ENCODE results near the gene HIBCH.

Gene HIBCH

DNA sequence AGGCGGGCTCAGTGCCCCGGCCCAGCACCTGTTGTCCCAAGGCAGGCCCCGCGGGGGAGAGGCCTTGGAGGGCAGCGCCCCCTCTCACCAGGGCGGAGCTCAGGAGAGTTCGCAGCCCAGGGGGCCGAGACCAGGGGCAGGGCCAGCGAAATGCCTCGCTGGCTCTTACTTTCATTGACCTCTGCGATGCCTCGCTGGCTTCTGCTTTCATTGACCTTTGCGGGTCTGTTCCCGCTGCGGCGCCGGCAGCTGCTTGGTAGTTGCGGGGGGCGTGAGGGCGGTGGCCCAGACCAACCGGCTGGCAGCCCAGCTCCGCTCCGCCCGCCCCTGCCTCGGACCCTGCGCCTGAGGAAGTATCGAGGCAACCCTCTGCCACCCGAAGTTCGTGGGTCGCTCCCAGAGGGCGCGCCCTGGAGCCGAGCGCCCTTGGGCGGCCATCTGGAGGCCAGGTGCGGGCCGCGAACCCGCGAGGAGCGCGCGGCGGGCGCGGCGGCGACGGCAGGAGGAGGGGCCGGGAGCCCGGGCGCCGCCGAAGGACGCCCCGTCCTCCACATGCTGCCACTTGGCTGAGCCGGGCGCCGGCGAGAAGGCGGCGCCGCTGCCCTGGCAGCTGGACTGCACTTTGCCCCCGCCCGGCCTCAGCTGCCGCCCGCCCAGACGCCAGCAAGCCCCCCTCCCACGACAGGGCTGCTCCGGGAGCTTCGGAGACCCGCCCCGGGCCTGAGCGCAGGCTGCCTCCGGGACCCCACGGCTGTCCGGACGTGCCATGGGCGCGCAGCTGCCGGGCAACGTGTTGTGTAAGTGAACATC lies 139.1 kb downstream of the HIBCH start:
- TF ChIP-seq RAD21 (IDR thresholded peaks at IDR 0.05; ENCODE audit: low read depth) (no peak), NFIC (IDR thresholded peaks at IDR 0.05) (no peak), TCF12 (IDR thresholded peaks at IDR 0.05; ENCODE audit: low read depth) (peak; percentile 9; the same call in 1 of the 2 replicates), YY1 (IDR thresholded peaks at IDR 0.05; ENCODE audit: low read depth) (peak; percentile 21; the same call in 1 of the 2 replicates), TAF1 (IDR thresholded peaks at IDR 0.05; ENCODE audit: low read depth) (0 out of 2 replicates have a peak, but pooled peaks have one; percentile 27), EGR1 (IDR thresholded peaks at IDR 0.05) (no peak)
- TF ChIP-seq, protein P1, sequence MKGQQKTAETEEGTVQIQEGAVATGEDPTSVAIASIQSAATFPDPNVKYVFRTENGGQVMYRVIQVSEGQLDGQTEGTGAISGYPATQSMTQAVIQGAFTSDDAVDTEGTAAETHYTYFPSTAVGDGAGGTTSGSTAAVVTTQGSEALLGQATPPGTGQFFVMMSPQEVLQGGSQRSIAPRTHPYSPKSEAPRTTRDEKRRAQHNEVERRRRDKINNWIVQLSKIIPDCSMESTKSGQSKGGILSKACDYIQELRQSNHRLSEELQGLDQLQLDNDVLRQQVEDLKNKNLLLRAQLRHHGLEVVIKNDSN (IDR thresholded peaks at IDR 0.05) = no peak

GRCh38 chr2:190179754-190180312 lies 139.8 kb downstream of the HIBCH start:
- no peak for TF ChIP-seq REST (IDR thresholded peaks at IDR 0.05; ENCODE audit: low read depth)
- peak; percentile 45; the same call in 1 of the 2 replicates for TF ChIP-seq RAD21 (IDR thresholded peaks at IDR 0.05; ENCODE audit: low read depth)
- 0 out of 2 replicates have a peak, but pooled peaks have one; percentile 2 for TF ChIP-seq MAX (IDR thresholded peaks at IDR 0.05)

- no peak for TF ChIP-seq RAD21 (IDR thresholded peaks at IDR 0.05; ENCODE audit: low read depth)
- TF ChIP-seq MAX (IDR thresholded peaks at IDR 0.05) = no peak
- TF ChIP-seq NFIC (IDR thresholded peaks at IDR 0.05) = no peak
- TF ChIP-seq FOXM1 (IDR thresholded peaks at IDR 0.05; ENCODE audit: borderline replicate concordance, low read depth) = no peak
- no peak for TF ChIP-seq EGR1 (IDR thresholded peaks at IDR 0.05)
- TF ChIP-seq, protein P1 (IDR thresholded peaks at IDR 0.05) = no peak
Observed at GRCh38 chr2:190178066-190178722, 141.4 kb downstream of the HIBCH start.

DNA sequence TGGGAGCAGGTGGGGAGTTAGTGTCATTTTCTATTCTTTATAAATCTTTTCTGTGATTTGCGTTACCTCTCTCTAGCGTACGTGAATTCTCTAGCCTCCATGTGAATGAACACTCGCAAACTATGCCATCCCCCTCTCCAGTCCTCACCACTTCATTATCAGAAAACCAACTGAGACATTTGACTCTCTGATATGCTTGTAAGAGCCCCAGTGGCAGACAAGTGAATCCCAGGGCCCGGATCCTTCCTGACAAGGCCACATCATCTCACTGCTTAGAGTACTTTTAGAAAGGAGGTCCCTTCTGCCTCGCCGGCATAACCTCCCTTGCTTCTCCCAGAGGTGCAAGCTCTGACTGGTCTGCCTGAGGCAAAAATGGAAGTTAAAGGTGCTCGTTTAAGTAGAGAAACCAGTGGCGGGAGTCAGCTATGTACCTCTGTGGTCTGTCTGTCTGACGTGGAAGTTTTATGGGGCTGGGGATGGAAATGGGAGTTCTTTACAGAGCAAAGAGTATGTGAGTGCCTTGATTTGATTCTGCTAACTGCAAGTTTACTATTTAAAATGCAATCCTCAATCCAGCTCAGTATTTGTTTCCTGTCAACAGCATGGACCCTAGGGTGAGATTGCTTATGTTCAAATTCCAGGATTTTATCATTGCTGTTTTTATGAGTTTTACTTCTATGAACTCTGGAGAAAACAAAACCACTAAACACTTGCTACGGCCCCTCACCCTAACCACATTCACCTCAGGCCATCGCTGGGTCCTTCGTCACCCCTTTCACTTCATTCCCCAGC lies 142.2 kb downstream of the HIBCH start:
- no peak for TF ChIP-seq CREB1 (IDR thresholded peaks at IDR 0.05; ENCODE audit: low read depth)

- TF ChIP-seq MAX (IDR thresholded peaks at IDR 0.05) (no peak), TAF1 (IDR thresholded peaks at IDR 0.05; ENCODE audit: low read depth) (no peak), CEBPB (IDR thresholded peaks at IDR 0.05) (no peak), YY1 (IDR thresholded peaks at IDR 0.05; ENCODE audit: low read depth) (no peak), TCF12 (IDR thresholded peaks at IDR 0.05; ENCODE audit: low read depth) (no peak), RAD21 (IDR thresholded peaks at IDR 0.05; ENCODE audit: low read depth) (no peak), CREB1 (IDR thresholded peaks at IDR 0.05; ENCODE audit: low read depth) (no peak), NFIC (IDR thresholded peaks at IDR 0.05) (no peak), FOXM1 (IDR thresholded peaks at IDR 0.05; ENCODE audit: borderline replicate concordance, low read depth) (no peak), TEAD4 (IDR thresholded peaks at IDR 0.05) (no peak), EP300 (IDR thresholded peaks at IDR 0.05; ENCODE audit: borderline replicate concordance) (no peak), REST (IDR thresholded peaks at IDR 0.05; ENCODE audit: low read depth) (no peak), ZBTB7A (IDR thresholded peaks at IDR 0.05; ENCODE audit: low read depth) (no peak), EGR1 (IDR thresholded peaks at IDR 0.05) (no peak)
- TF ChIP-seq, protein P1 (IDR thresholded peaks at IDR 0.05) = no peak
Observed at GRCh38 chr2:190173392-190173791, 146.2 kb downstream of the HIBCH start.
